ENCODE results near the gene C18orf32.
"Not testable (repeated sequence)": the region's sequence is repeated elsewhere in the genome, so short reads cannot be mapped to it uniquely, and the experiment has no call there.

Gene C18orf32

GRCh38 chr18:49486953-49487710 is at the start of gene C18orf32:
Gene C18orf32, minus strand, starts transcription at chr18:49487234. Its CDS starts 3,486 bp downstream, at chr18:49483748.
- peak; percentile 91 for DNase-seq

GRCh38 chr18:49534846-49535601 is 48.0 kb upstream of the C18orf32 start:
- no peak for DNase-seq

DNA sequence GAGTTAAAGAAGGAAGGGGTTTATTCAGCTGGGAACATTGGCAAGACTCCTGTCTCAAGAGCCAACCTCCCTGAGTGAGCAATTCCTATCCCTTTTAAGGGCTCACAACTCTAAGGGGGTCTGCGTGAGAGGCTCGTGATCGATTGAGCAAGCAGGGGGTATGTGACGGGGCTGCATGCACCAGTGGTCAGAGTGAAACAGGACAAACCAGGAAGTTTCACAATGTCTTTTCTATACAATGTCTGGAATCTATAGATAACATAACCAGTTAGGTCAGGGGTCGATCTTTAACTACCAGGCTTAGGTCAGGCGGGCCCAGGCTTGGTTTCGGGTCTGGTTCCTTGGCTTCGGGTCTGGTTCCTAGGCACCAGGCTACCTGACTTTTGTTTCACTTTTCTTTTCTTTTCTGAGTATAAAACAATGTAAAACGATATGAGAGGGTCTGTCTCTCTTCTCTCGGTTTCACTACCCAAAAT is 44.7 kb upstream of the C18orf32 start:
- no peak for DNase-seq

DNA sequence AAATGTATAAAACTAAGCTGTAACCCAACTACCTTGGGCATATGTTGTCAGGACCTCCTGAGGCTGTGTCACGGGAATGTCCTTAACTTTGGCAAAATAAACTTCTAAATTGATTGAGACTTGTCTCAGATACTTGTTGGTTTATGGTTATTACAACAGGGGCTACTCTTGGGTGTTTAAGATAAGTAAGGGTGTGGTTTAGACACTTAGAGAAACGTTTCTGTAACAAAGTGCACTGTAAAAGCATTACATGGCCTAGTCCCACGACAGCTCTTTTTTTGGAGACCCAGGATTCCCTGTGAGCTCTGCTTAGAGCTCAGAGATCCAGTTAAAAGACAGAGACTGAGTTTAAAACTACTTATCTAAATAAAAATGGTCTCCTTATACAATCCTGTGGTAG is 42.6 kb upstream of the C18orf32 start:
- no peak for DNase-seq

DNA sequence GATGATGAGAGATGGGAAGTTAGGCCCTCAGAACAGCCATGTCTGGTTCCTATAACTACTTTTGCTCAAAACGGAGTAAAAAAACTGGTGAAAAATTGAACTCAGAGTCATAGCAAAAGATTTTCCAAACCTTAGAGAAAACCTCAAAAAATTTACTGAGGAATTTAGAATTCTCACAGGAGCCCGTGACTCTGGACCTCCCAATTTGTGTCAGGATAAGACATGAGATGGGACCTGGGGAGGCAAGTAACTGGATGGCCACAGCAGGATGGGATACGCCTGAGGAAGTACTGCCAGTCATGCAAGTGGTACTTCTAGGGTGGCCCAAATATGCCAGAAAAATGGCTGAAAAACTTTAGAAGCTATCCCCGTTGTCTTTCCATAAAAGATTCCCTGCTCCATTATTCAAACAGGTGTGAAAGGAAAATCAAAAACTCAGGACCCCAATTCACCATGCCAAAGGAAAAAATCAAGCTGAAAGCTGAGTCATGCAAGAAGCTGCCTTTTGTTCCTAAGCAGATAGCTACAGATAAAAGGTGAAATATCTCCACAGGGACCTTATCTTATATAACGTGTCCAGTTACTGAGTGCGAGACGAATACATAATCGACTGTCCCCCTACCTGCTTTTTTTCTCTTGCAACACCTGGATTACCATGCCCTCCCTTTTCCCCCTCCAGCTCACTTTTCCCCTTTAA is 40.7 kb upstream of the C18orf32 start:
- DNase-seq = no peak

DNA sequence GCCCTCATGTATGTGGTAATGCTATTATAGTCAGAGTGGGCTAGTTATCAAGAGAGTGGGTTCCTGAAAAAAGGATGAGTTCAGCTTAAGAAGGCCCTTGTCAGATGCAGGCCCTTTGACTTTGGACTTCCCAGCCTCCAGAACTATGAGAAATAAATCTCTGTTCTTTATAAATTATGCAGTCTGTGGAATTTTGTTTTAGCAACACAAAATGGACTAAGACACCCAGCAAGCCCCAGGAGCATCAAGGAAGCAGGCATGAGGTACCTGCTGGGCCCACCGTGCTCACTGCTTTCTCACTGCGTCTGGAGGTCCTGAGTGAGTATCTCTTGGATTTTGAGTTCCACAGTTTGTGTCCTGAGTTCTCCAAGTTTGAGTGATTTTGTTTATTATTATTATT is 38.9 kb upstream of the C18orf32 start:
- DNase-seq = no peak

- no peak for DNase-seq
Measured at GRCh38 chr18:49524951-49525350, 37.9 kb upstream of the C18orf32 start.

DNA sequence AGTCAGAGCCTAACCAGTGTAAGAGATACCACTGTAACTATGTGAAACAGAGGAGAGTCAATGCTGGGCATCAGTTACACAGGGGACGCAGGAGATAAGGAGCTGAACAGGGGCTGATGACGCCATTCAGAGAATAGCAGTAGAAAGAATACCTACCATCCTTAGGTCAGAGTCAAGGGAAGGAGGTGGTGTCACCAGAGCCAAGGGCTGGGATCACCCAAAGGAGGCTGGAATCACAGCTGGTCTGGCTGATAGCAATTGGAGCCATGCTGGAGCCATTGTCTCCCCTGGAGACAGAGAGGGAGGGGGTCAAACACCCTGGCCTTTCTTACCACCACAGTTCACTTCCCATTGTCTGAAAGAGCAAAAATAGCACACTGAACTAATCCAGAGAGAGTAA is 37.3 kb upstream of the C18orf32 start:
- no peak for DNase-seq

- DNase-seq = not testable (repeated sequence)
Measured at GRCh38 chr18:49523580-49524093, 36.6 kb upstream of the C18orf32 start.

DNA sequence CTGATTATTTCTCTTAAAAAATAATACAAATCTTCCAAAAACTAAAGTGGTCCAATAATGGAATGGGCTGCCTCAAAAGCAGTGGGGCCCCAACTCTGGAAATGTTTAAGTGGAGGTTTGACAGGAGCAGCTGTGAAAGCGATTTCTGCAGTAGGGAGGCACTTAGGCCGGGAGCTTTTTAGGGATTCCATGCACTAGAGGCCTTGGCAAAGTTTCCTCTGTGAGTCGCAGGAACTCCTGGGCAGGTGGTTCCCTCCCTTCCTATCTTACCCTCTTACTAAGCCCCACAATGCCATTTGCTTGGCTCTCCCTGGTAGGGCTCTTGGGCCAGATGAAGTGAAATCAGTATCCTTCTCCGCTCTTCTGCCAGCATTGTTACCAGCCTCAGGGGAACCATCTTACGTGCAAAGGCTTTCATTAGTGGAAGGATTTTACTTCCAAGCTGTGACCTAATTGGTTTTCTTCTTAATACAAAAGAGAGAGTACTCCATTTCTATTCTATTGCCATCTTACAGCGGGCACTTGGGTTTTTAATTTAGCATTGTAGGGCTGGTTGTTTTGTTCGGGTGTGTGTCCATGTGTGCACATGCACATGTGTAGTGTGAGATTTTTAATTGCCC is 34.3 kb upstream of the C18orf32 start:
- DNase-seq = no peak

GRCh38 chr18:49520661-49521145 is 33.7 kb upstream of the C18orf32 start:
- peak; percentile 21 for DNase-seq

- no peak for DNase-seq
Measured at GRCh38 chr18:49519101-49519971, 32.3 kb upstream of the C18orf32 start.

- no peak for DNase-seq
Measured at GRCh38 chr18:49517483-49517882, 30.4 kb upstream of the C18orf32 start.

DNA sequence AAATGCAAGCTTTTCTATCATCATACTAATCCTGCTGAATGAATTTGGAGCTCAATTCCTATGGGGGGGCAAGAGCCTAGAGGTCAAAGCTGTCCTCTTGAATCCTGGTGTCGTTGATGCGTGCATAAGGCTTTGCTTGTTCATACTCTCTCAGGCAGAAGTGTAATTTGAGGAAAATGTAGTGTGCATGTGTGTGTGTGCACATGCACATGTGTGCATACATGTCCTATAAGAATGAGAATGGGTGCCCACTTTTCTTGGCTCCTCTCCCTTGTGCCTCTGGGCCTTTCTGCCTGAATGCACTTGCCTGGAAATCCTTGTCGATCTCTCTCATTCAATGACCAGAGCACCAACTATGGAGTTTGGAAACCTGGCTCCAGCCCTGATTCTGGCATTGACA is 28.5 kb upstream of the C18orf32 start:
- DNase-seq = no peak

- DNase-seq = not testable (repeated sequence)
Measured at GRCh38 chr18:49515003-49515402, 28.0 kb upstream of the C18orf32 start.

DNA sequence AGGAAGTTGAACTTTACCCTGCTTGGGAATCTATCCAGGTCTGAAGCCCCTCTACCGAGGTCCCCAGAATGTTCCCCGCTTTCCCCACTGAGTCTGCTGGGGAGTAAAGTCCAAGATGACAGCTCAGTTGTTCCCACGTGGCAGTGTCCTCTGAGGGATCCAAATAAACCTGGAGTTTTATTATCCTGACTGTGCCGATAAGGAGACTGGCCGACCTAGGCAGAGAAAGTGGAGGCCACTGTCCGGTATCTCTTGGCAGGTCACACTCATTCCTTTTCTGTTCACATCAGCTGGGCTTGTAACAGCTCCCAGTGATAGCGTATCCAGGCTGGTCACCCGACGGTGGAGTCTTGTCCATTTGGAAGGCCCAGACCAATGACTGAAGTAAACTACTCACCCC is 27.5 kb upstream of the C18orf32 start:
- no peak for DNase-seq

DNA sequence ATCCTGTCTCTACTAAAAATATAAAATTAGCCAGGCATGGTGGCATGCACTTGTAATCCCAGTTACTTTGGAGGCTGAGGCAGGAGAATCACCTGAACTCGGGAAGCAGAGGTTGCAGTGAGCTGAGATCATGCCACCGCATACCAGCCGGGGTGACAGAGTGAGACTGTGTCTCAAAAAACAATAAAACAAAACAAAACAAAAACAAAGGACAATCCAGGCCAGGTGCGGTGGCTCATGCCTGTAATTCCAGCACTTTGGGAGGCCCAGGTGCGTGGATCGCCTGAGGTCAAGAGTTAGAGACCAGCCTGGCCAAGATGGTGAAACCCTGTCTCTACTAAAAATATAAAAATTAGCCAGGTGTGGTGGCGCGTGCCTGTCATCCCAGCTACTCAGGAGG is 25.8 kb upstream of the C18orf32 start:
- not testable (repeated sequence) for DNase-seq

DNA sequence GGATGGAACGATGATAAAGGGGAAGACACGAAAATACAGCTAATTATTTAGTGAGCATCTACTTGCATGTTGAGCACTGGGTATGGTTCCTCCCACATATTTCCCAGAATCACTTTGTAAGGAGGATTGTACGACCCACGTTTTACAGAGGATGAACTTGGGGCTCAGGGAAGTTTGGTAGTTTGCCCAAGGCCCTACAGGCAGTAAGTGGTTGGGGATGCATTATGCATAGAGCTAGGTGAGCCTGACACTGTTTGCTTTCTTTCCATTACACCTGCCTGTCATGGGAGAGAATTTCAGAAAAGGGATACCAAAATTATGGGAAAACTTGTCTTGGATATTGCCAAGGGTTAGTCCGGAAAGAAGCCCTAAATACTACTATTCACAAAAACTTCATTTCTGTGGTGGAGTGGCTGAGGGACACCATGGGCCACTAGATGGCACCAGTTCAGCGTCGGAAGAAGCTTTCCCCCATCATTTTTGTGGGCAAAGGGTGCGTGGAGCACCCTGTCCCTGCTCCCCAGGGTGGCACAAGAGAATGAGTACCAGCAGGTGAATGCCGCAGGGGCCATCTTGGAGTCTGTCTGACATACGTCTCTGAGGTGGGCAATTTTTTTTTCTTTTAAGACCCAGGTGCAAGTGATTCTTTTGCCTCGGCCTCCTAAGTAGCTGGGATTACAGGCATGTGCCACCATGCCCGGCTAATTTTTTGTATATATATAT is 23.5 kb upstream of the C18orf32 start:
- peak; percentile 43 for DNase-seq

GRCh38 chr18:49506438-49506837 is 19.4 kb upstream of the C18orf32 start:
- DNase-seq = not testable (repeated sequence)

DNA sequence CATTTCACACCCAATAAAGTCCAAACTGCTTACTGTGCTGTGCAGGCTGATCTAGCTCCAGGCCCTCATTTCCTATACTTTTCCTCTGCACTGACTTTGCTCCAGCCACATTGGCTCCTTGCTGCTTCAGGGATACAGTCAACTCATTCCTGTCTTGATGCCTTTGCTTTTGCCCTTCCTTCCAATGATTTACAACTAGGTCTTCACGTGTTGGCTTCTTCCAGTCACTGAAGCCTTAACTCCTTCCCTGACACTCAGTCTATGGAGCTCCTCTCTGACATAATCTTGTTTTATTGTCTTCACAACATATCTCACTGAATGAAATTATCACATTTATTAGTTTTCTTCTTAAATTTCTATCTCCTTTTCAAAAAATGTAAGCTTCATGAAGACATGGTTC is 16.9 kb upstream of the C18orf32 start:
- DNase-seq = no peak
